ENCODE data around the gene MT1HL1.

- TF ChIP-seq, protein P1, sequence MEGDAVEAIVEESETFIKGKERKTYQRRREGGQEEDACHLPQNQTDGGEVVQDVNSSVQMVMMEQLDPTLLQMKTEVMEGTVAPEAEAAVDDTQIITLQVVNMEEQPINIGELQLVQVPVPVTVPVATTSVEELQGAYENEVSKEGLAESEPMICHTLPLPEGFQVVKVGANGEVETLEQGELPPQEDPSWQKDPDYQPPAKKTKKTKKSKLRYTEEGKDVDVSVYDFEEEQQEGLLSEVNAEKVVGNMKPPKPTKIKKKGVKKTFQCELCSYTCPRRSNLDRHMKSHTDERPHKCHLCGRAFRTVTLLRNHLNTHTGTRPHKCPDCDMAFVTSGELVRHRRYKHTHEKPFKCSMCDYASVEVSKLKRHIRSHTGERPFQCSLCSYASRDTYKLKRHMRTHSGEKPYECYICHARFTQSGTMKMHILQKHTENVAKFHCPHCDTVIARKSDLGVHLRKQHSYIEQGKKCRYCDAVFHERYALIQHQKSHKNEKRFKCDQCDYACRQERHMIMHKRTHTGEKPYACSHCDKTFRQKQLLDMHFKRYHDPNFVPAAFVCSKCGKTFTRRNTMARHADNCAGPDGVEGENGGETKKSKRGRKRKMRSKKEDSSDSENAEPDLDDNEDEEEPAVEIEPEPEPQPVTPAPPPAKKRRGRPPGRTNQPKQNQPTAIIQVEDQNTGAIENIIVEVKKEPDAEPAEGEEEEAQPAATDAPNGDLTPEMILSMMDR (IDR thresholded peaks at IDR 0.05; ENCODE audit: low read depth, low read length, poor library complexity, severe bottlenecking): no peak
- no peak for TF ChIP-seq EZH2phosphoT487 (IDR thresholded peaks at IDR 0.05; ENCODE audit: borderline replicate concordance, low read length)
Observed at GRCh38 chr1:236963920-236964319, 40.3 kb downstream of the MT1HL1 start.
